GM18499 (cell line): ENCODE results near the gene BARHL2.

ENCODE experiments used
- ATAC-seq: cut with Tn5 transposase; IDR thresholded peaks from one replicate; pipeline ENCODE4 v1.9.1; 2021; ENCODE audit warnings: moderate number of reproducible peaks; ENCODE audit not compliant: insufficient read depth, unreplicated experiment

BARHL2 gene

GRCh38 chr1:90716552-90717355 lies at the start of gene BARHL2:
Gene BARHL2 (minus strand): TSS chr1:90717302. CDS start chr1:90717195, 107 bp downstream.
- no peak for ATAC-seq

- ATAC-seq = no peak
Observed at GRCh38 chr1:90763930-90764329, 46.8 kb upstream of the BARHL2 start.

- ATAC-seq = no peak
Observed at GRCh38 chr1:90763506-90763905, 46.4 kb upstream of the BARHL2 start.

GRCh38 chr1:90761781-90762589 lies 44.9 kb upstream of the BARHL2 start:
- ATAC-seq = no peak

- ATAC-seq = no peak
Observed at GRCh38 chr1:90761156-90761555, 44.1 kb upstream of the BARHL2 start.

- ATAC-seq = no peak
Observed at GRCh38 chr1:90753556-90753955, 36.5 kb upstream of the BARHL2 start.

- no peak for ATAC-seq
Observed at GRCh38 chr1:90748668-90749067, 31.6 kb upstream of the BARHL2 start.

GRCh38 chr1:90746857-90747256 lies 29.8 kb upstream of the BARHL2 start:
- no peak for ATAC-seq

GRCh38 chr1:90745972-90746371 lies 28.9 kb upstream of the BARHL2 start:
- ATAC-seq = no peak

- ATAC-seq = no peak
Observed at GRCh38 chr1:90732136-90732535, 15.0 kb upstream of the BARHL2 start.

GRCh38 chr1:90731382-90732050 lies 14.4 kb upstream of the BARHL2 start:
- no peak for ATAC-seq

- ATAC-seq = no peak
Observed at GRCh38 chr1:90730243-90731022, 13.3 kb upstream of the BARHL2 start.

GRCh38 chr1:90729504-90730242 lies 12.6 kb upstream of the BARHL2 start:
- no peak for ATAC-seq

- no peak for ATAC-seq
Observed at GRCh38 chr1:90728502-90729287, 11.6 kb upstream of the BARHL2 start.

GRCh38 chr1:90727917-90728501 lies 10.9 kb upstream of the BARHL2 start:
- ATAC-seq = no peak

GRCh38 chr1:90726986-90727480 lies 9.9 kb upstream of the BARHL2 start:
- no peak for ATAC-seq

GRCh38 chr1:90726425-90726985 lies 9.4 kb upstream of the BARHL2 start:
- no peak for ATAC-seq
